IPS-20b (cell line): ENCODE results near the gene ENDOV.

ENCODE experiments used
- H3K27ac ChIP-seq: one replicate; pipeline ENCODE4 v1.5.1; 2013; ENCODE audit warnings: low read length
- H3K27me3 ChIP-seq: 2 replicates; pipeline ENCODE4 v1.6.1; 2013; ENCODE audit warnings: mild to moderate bottlenecking, low read length, inconsistent platforms; ENCODE audit not compliant: insufficient read depth
- H3K36me3 ChIP-seq: 2 replicates; pipeline ENCODE4 v1.6.1; 2013; ENCODE audit warnings: low read depth, mild to moderate bottlenecking, inconsistent platforms, low read length, moderate library complexity; ENCODE audit not compliant: insufficient read depth
- H3K4me1 ChIP-seq: 2 replicates; pipeline ENCODE4 v1.6.1; 2013; ENCODE audit warnings: mild to moderate bottlenecking, control low read depth, inconsistent platforms, low read length, moderate library complexity; ENCODE audit not compliant: insufficient read depth
- H3K4me3 ChIP-seq: 2 replicates; pipeline ENCODE4 v1.5.1; 2013; ENCODE audit warnings: mild to moderate bottlenecking, low read length, inconsistent platforms
- H3K9ac ChIP-seq: 2 replicates; pipeline ENCODE4 v1.6.1; 2013; ENCODE audit warnings: low read depth, mild to moderate bottlenecking, inconsistent platforms, low read length, moderate library complexity
- H3K9me3 ChIP-seq: 2 replicates; pipeline ENCODE4 v1.6.1; 2013; ENCODE audit warnings: mild to moderate bottlenecking, low read depth, low read length, inconsistent platforms; ENCODE audit not compliant: insufficient read depth

ENDOV gene

GRCh38 chr17:80418589-80418988 lies 3.6 kb downstream of the ENDOV start:
- no peak overlapping the region for H3K9ac ChIP-seq
- H3K36me3 ChIP-seq: peaks cover 6% of the 10 kb centered on the region; the same call in 1 of the 2 replicates
- H3K4me1 ChIP-seq: 0 out of 2 replicates have a peak, but pooled peaks cover 3% of the 10 kb centered on the region

DNA sequence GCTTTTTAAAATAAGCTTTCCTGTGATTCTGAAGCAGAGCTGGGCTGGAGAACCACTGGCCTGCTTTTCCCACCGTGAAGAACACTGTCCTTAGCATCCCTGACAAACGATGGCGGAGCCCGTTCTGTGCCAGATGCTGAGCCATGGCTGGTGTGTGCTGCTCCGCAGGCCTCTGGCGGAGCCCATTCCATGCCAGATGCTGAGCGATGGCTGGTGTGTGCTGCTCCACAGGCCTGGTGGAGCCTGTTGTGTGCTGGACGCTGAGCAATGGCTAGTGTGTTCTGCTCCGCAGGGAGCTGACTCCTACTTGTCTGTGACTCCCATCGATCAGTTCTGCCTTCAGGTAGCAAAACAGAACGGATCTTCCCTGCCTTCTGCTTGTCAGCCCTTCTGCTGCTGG lies 4.3 kb downstream of the ENDOV start:
- H3K27me3 ChIP-seq: peaks cover 3% of the 10 kb centered on the region
- H3K27ac ChIP-seq: no peak overlapping the region
- H3K4me1 ChIP-seq: 0 out of 2 replicates have a peak, but pooled peaks cover under 1% of the 10 kb centered on the region
- H3K36me3 ChIP-seq: peaks cover 6% of the 10 kb centered on the region; the same call in 1 of the 2 replicates
- no peak overlapping the region for H3K9ac ChIP-seq
- no peaks in the 10 kb centered on the region for H3K9me3 ChIP-seq
- no peak overlapping the region for H3K4me3 ChIP-seq

More at GRCh38 chr17:80418589-80418988, 3.6 kb downstream of the ENDOV start:
- no peak overlapping the region for H3K27ac ChIP-seq
- no peak overlapping the region for H3K4me3 ChIP-seq
- H3K9me3 ChIP-seq: no peaks in the 10 kb centered on the region
- peaks cover 10% of the 10 kb centered on the region for H3K27me3 ChIP-seq

DNA sequence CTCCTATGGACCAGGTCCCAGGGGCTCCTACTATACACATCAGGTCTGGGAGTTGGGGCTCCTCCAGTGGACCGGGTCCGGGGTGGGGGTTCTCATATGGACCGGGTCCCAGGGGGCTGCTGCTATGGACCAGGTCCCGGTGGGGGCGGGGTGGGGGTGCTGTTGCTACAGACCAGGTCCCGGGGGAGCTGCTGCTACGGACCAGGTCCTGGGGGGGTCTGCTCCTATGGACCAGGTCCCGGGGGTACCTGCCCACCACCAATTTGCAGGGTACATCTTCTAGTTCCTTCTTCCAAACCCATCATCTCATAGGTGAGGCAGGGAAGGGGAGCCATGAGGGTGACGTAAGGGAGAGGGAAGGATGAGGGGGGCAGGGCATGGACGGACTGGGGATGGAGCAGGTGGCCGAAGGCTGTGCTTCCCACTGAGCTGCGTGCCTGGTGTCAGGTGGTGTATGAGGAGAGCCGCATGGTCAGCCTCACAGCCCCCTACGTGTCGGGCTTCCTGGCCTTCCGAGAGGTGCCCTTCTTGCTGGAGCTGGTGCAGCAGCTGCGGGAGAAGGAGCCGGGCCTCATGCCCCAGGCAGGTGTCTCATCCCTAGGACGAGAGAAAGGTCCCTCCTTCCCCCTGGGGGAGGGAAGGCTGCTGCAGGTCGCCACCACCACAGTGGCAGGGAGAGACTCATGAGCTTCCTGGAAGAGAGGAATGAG lies 6.6 kb downstream of the ENDOV start:
- H3K4me1 ChIP-seq: no peaks in the 10 kb centered on the region
- no peaks in the 10 kb centered on the region for H3K9me3 ChIP-seq
- H3K27me3 ChIP-seq: no peaks in the 10 kb centered on the region
- peaks cover 6% of the 10 kb centered on the region; the same call in 1 of the 2 replicates for H3K36me3 ChIP-seq
- H3K4me3 ChIP-seq: no peak overlapping the region
- no peak overlapping the region for H3K27ac ChIP-seq
- no peak overlapping the region for H3K9ac ChIP-seq

DNA sequence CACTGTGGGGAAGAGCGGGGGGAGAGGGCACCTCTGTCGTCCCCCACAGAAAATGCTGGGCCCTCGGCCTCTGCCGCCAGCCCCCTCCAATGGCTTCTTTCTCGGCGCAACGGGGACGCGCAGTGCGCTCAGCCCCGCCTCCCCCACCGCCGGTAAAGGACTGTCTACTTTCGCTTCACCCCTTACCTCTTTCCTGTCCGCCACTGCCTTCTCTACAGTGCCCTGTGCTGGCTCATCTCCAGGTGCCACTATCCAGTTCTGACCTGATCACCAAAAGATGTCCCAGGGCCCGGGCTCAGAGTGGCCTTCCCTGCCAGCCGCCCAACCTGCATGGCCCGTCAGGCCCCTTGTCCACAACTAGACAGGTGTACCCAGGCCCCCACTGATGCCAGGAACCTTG lies 7.3 kb downstream of the ENDOV start:
- Histone ChIP-seq H3K9me3 (no peaks in the 10 kb centered on the region), H3K27me3 (no peaks in the 10 kb centered on the region; the same call in 1 of the 2 replicates), H3K9ac (no peak overlapping the region), H3K4me1 (no peaks in the 10 kb centered on the region), H3K4me3 (no peak overlapping the region), H3K27ac (no peak overlapping the region), H3K36me3 (peaks cover 6% of the 10 kb centered on the region; the same call in 1 of the 2 replicates)

GRCh38 chr17:80422981-80423380 lies 8.0 kb downstream of the ENDOV start:
- H3K27me3 ChIP-seq: no peaks in the 10 kb centered on the region; the same call in 1 of the 2 replicates
- H3K4me3 ChIP-seq: no peak overlapping the region
- no peak overlapping the region for H3K27ac ChIP-seq
- H3K36me3 ChIP-seq: peaks cover under 1% of the 10 kb centered on the region; the same call in 1 of the 2 replicates
- no peaks in the 10 kb centered on the region for H3K4me1 ChIP-seq
- no peak overlapping the region for H3K9ac ChIP-seq
- H3K9me3 ChIP-seq: no peaks in the 10 kb centered on the region

DNA sequence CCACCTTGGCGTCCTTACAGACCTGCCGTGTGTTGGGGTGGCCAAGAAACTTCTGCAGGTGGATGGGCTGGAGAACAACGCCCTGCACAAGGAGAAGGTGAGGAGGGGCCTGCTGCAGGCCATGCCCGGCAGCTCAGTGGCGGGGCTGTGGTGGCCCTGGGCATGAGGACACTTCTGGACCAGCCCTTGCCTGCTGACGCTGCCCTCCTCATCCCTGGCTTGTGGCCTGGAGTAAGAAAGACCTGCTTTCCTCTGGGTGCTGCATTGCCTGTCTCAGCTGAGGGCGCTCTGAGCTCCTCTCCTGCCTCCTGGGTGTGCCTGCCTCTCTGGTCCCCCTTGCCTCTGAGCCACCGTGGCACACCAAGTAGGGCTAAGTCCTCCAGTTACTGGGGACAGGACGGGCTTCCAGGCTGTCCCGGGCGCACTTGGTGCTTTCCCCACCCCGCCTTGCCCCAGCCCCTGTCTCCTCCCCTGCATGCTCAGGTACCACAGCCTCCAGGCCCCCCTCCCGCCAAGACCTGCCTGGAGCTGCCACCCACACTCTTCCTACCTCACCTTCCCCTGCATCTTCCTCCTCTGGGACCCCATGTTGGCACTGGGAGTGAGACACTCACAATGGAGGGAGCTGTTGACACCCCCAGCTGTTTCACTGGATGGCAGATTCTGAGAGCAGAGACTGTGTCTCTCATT lies 8.7 kb downstream of the ENDOV start:
- Histone ChIP-seq H3K27ac (no peak overlapping the region), H3K27me3 (no peaks in the 10 kb centered on the region; the same call in 1 of the 2 replicates), H3K9ac (no peak overlapping the region), H3K36me3 (no peaks in the 10 kb centered on the region), H3K4me3 (no peak overlapping the region), H3K4me1 (no peaks in the 10 kb centered on the region), H3K9me3 (no peaks in the 10 kb centered on the region)

GRCh38 chr17:80424261-80424660 lies 9.3 kb downstream of the ENDOV start:
- Histone ChIP-seq H3K9me3 (no peaks in the 10 kb centered on the region), H3K36me3 (no peaks in the 10 kb centered on the region), H3K27ac (no peak overlapping the region), H3K4me3 (no peak overlapping the region), H3K9ac (no peak overlapping the region), H3K4me1 (no peaks in the 10 kb centered on the region), H3K27me3 (no peaks in the 10 kb centered on the region; the same call in 1 of the 2 replicates)

DNA sequence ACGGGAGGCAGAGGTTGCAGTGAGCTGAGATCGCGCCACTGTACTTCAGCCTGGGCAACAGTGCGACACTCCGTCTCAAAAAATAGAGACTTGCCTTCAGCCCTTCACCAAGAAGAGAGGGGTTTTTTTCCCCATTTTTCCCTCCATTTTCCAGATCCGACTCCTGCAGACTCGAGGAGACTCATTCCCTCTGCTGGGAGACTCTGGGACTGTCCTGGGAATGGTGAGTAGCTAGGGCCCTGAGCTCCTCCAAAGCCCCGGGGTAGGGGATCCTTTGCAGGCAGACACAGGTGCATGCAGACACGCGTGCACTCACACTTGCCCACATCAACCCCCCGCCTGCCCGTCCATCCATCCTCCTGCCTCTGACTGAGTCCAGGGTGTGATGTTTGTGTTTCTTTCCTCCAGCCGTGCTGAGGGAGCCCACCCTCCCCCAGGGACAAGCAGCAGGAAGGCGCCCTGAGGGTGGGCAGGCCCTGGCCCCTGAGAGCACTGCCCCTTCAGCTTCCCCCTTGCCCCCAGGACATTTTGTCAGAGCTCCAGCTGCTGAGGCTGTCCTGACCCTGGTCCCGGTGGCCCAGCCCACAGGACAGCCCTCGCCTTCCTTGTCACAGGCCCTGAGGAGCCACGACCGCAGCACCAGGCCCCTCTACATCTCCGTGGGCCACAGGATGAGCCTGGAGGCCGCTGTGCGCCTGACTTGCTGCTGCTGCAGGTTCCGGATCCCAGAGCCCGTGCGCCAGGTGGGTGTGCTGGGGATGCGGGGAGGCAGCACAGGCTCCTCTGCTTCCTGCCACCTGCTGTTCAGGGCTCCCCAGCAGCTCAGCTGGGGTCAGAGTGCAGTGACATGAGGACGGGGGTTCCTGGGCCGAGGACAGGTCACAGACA lies 10.2 kb downstream of the ENDOV start:
- H3K27ac ChIP-seq: no peak overlapping the region
- H3K4me1 ChIP-seq: no peaks in the 10 kb centered on the region
- no peaks in the 10 kb centered on the region for H3K9me3 ChIP-seq
- no peak overlapping the region for H3K4me3 ChIP-seq
- no peak overlapping the region for H3K9ac ChIP-seq
- no peaks in the 10 kb centered on the region for H3K36me3 ChIP-seq
- H3K27me3 ChIP-seq: no peaks in the 10 kb centered on the region; the same call in 1 of the 2 replicates

DNA sequence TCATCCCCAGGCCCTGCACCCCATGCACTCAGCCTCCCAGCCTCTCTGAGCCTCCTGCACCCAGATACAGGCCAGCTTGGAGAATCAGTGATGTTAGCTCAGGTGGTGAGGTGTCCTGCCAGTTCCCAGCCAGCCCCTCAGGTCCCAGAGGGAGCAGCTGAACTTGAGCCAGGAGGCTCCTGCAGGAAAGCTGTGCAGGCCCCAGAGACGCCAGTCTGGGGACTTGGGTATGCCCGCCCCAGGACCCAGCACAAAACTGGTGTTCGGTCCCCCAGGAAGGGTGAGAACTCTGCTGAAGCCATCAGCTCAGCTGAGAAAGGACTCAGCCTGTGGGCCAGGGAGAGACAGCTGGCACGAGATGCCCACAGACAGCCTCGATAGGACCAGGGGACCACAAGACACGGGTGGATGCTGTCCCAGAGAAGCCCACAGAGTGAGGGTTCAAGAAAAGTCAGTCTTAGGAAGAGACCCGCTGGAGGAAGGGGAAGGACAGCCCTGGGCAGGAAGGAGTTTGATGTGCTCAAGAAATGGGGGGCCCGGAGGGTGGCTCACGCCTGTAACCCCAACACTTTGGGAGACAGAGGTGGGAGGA lies 11.0 kb downstream of the ENDOV start:
- no peak overlapping the region for H3K9ac ChIP-seq
- H3K4me1 ChIP-seq: no peaks in the 10 kb centered on the region
- no peaks in the 10 kb centered on the region; the same call in 1 of the 2 replicates for H3K27me3 ChIP-seq
- no peak overlapping the region for H3K4me3 ChIP-seq
- no peaks in the 10 kb centered on the region for H3K9me3 ChIP-seq
- no peak overlapping the region for H3K27ac ChIP-seq
- no peaks in the 10 kb centered on the region for H3K36me3 ChIP-seq

DNA sequence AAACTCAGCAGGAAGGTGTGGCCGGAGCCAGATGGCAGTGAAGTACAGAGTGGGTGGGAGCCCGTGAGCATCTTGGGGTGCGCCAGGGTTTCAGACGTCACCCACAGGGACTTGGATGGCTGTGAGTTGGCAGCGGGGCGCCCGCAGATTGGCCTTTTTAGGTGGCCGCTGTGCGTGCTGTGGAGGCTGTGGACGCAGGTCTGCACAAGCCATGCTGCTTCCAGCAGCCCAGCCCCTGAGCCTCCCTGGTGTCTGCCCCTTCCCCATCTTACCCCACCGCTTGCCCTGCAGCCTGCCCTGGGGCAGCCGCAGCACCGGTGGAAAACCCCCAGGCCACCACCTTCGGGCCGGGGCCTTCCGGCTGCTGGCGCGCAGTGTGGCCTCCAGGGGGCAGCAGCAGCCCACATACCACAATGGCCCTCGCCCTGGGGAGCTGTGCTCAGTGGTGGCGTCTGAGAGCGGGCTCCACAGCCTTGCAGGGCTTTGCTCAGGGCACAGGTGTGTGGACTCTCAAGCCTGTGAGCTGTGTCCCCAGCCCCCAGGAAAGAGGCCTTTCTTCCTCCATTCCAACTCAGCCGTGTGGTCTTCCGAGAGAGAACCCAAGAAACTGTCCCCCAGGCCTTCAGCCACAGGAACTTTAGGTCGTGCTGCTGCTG lies 11.8 kb downstream of the ENDOV start:
- no peaks in the 10 kb centered on the region for H3K9me3 ChIP-seq
- H3K27ac ChIP-seq: no peak overlapping the region
- no peaks in the 10 kb centered on the region for H3K36me3 ChIP-seq
- H3K9ac ChIP-seq: no peak overlapping the region
- H3K27me3 ChIP-seq: no peaks in the 10 kb centered on the region; the same call in 1 of the 2 replicates
- no peak overlapping the region for H3K4me3 ChIP-seq
- H3K4me1 ChIP-seq: no peaks in the 10 kb centered on the region
